ENCODE measurements around the gene CMSS1.

DNA sequence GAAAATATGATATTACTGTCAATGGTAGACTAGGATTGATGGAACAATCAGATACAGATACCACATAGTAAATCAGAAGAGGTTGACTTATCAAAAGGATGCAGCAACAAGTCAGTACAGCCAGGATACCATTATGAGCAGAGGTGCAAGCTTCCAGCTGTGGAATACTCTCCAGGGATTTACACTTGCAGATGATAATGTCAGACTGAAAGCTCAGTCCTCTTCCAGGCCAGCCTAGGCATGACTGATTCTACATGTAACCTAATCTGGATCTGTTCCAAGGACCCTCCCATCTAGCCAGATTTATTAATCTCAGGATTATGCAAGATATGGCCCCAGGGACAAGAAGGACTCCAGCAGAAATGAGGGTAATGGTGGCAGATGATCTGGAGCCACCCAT, 288.4 kb downstream of the CMSS1 start:
- TF ChIP-seq EZH2 (IDR thresholded peaks at IDR 0.05; ENCODE audit: borderline replicate concordance, low read depth, low read length, poor library complexity, severe bottlenecking): no peak
- TF ChIP-seq, protein P1, sequence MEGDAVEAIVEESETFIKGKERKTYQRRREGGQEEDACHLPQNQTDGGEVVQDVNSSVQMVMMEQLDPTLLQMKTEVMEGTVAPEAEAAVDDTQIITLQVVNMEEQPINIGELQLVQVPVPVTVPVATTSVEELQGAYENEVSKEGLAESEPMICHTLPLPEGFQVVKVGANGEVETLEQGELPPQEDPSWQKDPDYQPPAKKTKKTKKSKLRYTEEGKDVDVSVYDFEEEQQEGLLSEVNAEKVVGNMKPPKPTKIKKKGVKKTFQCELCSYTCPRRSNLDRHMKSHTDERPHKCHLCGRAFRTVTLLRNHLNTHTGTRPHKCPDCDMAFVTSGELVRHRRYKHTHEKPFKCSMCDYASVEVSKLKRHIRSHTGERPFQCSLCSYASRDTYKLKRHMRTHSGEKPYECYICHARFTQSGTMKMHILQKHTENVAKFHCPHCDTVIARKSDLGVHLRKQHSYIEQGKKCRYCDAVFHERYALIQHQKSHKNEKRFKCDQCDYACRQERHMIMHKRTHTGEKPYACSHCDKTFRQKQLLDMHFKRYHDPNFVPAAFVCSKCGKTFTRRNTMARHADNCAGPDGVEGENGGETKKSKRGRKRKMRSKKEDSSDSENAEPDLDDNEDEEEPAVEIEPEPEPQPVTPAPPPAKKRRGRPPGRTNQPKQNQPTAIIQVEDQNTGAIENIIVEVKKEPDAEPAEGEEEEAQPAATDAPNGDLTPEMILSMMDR (conservative IDR thresholded peaks at IDR 0.05; ENCODE audit: low read depth, low read length): no peak

Measured in A673 (cell line).